ENCODE measurements around the gene MT1A.

MT1A gene

DNA sequence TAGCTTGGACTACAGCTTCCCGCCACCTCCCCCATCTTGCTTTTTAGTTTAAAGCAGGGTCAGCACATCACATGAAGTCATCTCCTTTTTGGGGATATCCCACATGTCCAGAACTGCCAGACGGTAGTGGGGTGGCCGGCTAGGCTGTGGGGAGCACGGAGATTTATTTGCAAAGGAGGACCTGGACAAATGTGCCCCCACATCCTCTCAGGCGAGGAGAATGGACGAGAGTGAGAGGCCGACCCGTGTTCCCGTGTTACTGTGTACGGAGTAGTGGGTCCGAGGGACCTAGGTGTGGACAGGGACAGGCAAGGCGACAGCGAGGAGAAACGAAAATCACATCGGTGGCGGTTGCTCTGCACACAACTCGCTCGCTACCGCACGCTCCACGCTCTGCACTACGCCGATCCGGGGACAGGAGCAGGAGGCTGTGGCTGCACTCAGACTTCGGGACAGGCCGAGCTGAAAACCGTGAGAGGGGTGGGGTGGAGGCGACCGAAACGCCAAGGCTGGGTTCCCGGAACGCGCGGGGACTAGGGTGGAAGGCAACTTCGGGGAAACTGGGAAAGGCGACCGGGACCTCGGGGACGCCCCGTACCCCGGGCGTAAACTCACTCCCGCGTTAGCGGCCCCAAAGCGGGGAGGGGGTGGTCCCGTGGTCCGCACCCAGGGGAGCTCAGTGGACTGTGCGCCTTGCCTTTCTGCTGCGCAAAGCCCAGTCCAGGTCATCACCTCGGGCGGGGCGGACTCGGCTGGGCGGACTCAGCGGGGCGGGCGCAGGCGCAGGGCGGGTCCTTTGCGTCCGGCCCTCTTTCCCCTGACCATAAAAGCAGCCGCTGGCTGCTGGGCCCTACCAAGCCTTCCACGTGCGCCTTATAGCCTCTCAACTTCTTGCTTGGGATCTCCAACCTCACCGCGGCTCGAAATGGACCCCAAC, at the start of gene MT1A:
Gene MT1A, plus strand, starts transcription at position 853 of the 937 bp plus-strand sequence. Its CDS starts 73 bp downstream, at position 926.
- peak; percentile 77 for DNase-seq (ENCODE audit: low spot score)

GRCh38 chr16:56588781-56589140, 49.7 kb upstream of the MT1A start:
- no peak for DNase-seq (ENCODE audit: low spot score)

DNA sequence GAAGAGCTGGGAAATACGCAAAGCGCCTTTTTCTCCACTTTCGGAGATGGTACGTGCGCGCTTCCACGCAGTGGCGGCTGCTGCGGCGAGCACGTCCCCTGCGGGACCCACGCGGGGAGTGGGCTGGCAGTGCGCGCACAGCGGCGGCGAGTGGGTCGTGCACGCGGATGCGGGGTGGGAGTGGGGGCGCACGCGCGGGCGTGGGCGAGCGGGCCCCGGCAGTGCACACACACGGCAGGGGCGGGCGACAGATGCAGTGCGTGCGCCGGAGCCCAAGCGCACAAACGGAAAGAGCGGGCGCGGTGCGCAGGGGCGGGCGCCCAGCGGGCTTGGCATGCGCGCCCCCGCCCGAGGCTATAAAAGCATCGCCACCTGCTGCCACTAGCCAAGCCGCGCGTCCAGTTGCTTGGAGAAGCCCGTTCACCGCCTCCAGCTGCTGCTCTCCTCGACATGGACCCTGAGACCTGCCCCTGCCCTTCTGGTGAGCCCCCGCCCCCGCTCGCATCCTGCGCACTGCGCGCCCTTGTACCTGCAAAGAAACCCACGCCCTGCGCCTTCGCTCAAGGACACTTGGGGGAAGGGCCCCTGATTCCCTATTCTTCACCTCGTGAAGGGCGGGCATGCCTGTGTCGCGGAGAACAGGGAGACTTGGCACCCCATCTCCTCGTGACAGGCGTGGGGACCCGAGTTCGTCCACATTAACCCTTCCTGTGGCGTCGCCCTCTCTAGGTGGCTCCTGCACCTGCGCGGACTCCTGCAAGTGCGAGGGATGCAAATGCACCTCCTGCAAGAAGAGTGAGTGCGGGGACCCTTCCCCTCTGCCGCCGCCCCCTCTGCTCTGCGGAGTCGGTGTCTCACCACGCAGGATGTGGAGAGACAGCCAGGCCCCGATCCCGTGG, 49.1 kb upstream of the MT1A start, which contains the start of gene MT3:
Gene MT3, plus strand, starts transcription at position 388 of the 899 bp plus-strand sequence. Its CDS starts 63 bp downstream, at position 451.
- DNase-seq (ENCODE audit: low spot score): peak; percentile 18

- no peak for DNase-seq (ENCODE audit: low spot score)
These were observed 46.9 kb upstream of the MT1A start for GRCh38 chr16:56591377-56592060.

DNA sequence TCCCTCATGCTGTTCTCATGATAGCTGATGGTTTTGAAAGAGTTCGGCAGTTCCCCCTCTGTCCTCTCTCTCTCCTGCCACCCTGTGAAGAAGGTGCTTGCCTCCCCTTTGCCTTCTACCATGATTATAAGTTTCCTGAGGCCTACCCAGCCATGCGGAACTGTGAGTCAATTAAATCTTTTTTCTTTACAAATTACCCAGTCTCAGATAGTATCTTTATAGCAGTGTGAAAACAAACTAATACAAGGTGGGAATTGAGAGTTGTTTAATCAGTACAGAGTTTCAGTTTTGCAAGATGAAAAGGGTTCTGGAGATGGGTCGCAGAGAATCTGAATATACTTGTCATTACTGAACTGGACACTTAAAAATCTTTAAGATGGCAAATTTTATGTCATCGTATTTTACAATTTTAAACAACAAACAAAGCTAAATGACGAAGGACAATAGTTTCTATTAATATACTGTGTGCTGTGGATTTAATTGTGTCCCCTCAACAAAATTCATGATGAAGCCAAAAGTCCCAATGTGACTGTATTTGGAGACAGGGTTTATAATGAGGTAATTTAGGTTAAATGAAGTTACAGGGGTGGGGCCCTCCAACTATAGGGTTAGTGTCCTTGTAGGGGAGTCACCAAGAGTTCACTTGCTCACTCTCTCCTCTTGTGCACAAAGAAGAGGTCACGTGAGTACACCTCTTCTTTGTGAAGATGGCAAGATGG, 44.7 kb upstream of the MT1A start:
- no peak for DNase-seq (ENCODE audit: low spot score)

DNA sequence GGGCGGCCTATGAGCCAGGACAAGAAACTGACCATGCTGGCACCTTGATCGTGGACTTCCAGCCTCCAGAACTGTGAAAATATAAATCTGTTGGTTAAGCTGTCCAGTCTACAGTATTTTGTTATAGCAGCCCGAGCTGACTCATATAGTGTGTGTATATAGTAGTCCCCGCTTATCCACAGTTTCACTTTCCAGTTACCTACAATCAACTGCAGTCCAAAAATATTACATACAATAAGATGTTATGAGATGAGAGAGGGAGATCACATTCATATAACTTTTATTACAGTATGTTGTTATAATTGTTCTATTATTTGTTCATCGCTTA, 44.2 kb upstream of the MT1A start:
- no peak for DNase-seq (ENCODE audit: low spot score)

DNA sequence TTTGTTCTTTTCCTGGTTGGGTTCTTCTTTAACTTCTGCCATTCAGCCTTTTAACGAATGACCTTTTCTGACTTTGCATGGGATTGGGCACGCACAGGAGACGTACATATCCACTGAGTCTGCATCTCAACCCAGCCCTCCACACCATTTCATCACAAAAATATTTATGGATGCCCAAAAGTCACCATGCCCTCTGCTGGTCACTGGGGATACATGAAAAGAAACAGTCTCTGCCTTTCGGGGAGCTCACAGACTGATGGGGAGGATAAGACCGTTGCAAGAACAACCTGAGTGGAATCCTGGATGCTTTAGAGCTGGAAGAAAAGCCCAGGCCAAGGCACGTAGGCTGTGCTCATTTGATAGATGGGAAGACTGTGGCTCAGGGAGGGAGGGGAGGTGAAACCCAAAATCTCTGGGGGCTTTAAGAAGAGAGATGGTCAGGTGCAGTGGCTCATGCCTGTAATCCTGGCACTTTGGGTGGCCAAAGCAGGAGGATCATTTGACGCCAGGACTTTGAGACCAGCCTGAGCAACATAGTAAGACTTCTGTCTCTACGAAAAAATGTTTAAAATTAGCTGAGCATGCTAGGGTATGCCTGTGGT, 38.0 kb upstream of the MT1A start:
- DNase-seq (ENCODE audit: low spot score): peak; percentile 38

DNA sequence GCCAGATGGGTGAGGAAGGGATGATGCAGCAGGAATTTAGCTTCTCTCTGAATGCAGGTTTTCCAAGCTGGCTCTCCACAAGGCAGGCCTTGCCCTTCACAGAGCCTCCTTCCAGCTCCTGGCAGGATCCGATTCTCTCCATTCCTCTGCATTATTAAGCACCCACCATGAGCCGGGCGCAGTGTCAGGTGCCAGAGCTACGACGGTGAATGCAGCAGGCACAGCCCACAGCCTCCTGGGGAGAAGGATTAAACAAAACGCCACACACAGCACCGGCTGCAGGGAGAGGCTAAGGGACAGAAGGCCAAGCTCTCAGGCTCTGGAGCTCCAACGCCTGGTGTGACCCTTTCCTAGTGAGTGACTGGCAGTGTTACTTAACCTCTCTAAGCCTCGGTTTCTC, 37.1 kb upstream of the MT1A start:
- DNase-seq (ENCODE audit: low spot score): no peak

DNA sequence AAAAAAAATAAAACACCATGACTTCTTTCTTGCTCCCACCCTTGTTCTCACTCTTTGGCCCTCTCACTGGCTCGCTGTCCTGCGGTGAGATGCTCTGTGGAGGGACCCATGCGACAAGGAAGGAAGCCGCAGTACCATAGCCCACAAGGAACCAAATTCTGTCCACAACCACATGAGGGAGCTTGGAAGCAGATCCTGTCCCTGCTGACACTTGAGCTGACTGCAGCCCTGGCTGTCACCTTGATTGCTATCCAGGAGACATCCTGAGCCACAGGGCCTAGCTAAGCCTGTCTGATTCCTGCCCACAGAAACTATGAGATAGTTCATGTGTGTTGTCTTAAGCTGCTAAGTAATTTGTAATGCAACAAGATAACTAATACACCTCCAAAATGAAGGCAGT, 34.9 kb upstream of the MT1A start:
- DNase-seq (ENCODE audit: low spot score): no peak

DNA sequence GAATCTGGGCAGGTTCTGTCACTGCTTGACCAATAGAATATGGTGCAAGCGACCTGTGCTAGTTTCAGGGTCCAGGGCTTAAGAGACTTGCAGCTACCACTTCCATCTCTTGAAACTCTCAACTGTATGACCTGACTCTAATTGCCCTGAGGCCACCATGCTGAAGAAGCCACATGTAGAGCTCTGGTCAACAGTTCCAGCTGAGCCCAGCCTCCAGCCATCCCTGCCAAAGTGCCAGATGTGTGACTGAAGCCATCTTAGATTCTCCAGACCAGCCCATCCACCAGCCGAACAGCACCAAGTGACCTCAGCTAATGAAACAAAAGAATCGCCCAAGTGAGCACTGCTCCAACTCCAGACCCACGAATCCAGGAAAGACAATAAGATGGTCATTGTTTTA, 33.5 kb upstream of the MT1A start:
- DNase-seq (ENCODE audit: low spot score): no peak

DNA sequence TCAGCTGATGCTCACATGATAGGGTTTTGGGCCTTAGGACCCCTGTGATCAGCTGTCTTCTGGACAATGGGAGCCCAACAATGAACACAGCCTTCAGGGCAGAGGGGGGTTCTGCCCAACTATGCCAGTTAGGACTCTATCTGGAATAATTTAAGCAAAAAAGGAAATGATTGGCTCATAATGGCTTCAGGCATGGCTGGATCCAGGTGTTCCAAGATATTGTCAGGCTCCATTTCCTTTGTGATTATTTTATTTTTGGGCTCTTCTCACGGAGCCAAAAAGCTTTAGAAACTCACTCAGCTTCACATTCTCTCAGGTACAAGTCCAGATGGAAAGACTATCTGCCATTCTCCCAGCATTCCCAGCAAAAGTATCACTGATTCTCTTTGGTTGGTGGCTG, 33.0 kb upstream of the MT1A start:
- no peak for DNase-seq (ENCODE audit: low spot score)

GRCh38 chr16:56606071-56606475, 32.4 kb upstream of the MT1A start:
- no peak for DNase-seq (ENCODE audit: low spot score)

DNA sequence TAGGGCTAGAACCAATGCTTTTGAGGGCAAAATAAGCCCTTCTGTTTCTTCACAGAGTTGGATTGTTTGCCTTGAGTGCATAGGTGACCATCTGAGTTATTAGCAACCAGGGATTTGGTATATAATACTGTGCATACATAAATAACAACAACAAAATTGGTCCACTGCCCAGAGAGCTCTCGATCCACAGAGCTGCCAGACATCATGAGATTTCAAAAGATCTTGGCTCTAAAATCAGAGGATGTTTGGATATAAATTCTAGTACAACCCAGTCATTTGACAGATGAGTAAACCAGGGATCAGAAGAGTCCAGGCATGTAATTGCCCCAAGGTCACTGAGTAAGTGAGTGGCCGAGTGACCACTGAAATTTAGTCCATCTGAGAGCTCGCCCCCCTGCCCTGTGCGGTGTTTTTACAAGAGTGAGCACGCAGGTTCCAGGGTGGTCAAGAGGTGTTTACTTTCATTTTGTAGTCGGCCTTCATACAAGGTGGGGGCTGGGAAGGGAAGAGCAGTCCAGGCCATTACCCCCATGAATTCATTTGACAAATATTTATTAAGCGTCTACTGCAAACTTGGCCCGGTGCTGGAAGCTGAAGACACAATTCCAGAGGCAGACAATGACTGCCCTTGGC, 31.9 kb upstream of the MT1A start:
- no peak for DNase-seq (ENCODE audit: low spot score)

- no peak for DNase-seq (ENCODE audit: low spot score)
These were observed 31.3 kb upstream of the MT1A start for GRCh38 chr16:56607109-56607618.

- no peak for DNase-seq (ENCODE audit: low spot score)
These were observed 30.8 kb upstream of the MT1A start for GRCh38 chr16:56607675-56608042.

DNA sequence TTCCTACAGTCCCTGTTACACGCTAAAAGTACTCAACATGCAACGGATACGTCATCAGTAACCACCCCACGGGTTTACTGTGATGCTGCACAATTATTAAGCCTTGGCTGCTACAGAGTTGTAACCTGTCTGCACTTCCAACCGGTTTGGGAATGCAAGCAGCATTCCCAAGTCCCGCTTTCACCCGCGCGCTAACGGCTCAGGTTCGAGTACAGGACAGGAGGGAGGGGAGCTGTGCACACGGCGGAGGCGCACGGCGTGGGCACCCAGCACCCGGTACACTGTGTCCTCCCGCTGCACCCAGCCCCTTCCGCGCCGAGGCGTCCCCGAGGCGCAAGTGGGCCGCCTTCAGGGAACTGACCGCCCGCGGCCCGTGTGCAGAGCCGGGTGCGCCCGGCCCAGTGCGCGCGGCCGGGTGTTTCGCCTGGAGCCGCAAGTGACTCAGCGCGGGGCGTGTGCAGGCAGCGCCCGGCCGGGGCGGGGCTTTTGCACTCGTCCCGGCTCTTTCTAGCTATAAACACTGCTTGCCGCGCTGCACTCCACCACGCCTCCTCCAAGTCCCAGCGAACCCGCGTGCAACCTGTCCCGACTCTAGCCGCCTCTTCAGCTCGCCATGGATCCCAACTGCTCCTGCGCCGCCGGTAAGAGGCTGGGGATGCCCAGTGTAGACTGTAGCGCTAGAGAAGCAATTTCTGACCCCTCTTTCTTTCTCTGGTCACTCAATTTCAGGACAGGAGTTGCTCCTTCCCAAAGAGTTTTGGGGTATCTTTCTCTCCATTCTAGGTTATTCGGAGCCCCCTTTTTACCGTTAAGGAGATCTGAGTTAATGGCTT, 30.2 kb upstream of the MT1A start, which contains the start of gene MT2A:
Gene MT2A, plus strand, starts transcription at position 542 of the 833 bp plus-strand sequence. Its CDS starts 72 bp downstream, at position 614.
- peak; percentile 98 for DNase-seq (ENCODE audit: low spot score)

- DNase-seq (ENCODE audit: low spot score): no peak
These were observed 29.5 kb upstream of the MT1A start for GRCh38 chr16:56608876-56609462.

GRCh38 chr16:56609463-56609921, 29.0 kb upstream of the MT1A start:
- no peak for DNase-seq (ENCODE audit: low spot score)

DNA sequence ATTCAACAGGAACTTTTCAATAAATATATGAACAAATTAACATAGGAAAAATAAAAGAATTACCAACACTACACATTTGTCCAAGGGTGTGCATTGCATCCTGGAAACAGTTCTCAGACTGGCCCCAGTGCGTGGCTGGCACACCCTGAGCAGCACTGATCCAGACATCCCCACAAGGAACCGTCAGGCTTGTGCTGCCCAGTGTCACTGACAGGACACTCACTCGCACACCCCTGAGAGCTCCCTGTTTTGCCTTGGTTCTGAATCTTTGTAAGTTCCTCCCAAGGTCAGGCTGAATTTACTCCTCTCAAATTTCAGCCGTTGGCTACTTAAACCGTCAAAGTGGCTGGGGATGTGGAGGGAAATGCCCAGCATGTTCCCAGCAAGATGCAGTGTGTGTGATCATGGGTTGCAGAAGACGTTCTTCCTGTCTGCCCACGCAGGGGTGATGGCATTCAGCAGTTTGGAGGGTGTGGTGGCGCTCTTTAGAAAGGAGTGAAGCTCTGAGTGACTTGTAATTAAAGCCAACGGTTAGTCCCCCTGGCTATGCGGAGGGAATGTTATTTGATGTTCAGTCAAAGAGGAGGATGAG, 28.4 kb upstream of the MT1A start:
- no peak for DNase-seq (ENCODE audit: low spot score)

Data from LoVo (cell line).